ENCODE measurements around the gene CACNA1C. TPM values are rescaled to one million over a fixed set of nuclear protein-coding genes. Genes with fewer than 3 reads are reported as not detected.

The CACNA1C gene
- total RNA-seq, 1 experiment from 2014 or later: 3.7 TPM

DNA sequence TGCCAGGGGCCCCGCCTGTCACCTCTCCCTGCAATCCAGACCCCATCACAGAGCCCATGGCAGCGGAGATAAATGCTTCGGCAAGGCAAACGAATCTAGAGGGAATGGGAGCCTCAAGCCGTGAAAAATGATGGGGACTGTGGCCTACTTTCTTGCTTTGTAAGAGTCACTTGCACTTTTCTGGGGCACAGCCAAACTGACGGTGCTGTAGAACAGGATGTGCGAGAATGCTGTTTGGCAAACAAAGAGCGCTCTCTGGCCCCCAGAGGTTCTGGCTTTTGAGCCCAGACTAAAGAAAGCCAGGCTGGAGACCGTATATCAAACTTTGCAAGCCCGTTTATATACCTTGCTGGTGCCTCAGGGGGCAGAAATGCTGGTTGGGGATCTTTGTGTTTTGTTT lies 108.7 kb downstream of the CACNA1C start:
- intact Hi-C loops (cut with micrococcal nuclease; ENCODE audit: unreplicated experiment): no loop called here
- DNase-seq (ENCODE audit: low spot score): no peak
- ChIA-PET CTCF (no interaction called here), POLR2A (ENCODE audit: low non-redundant PET) (no interaction called here)
- Histone ChIP-seq H3K4me1 (ENCODE audit: insufficient read depth, low read length, poor library complexity, severe bottlenecking) (peaks cover 16% of the 10 kb centered on the region), H3K27me3 (replicated peaks; ENCODE audit: insufficient read depth, low read depth, low read length, poor library complexity) (no peaks in the 10 kb centered on the region), H3K27ac (ENCODE audit: low read depth, low read length, poor library complexity, severe bottlenecking) (no peak overlapping the region), H3K36me3 (ENCODE audit: insufficient read depth, low read length, poor library complexity, severe bottlenecking) (no peaks in the 10 kb centered on the region), H3K4me3 (ENCODE audit: low read depth, low read length, poor library complexity, severe bottlenecking) (no peak overlapping the region), H3K9me3 (ENCODE audit: low read depth, low read length, poor library complexity, severe bottlenecking) (no peaks in the 10 kb centered on the region)
- TF ChIP-seq, protein P1, sequence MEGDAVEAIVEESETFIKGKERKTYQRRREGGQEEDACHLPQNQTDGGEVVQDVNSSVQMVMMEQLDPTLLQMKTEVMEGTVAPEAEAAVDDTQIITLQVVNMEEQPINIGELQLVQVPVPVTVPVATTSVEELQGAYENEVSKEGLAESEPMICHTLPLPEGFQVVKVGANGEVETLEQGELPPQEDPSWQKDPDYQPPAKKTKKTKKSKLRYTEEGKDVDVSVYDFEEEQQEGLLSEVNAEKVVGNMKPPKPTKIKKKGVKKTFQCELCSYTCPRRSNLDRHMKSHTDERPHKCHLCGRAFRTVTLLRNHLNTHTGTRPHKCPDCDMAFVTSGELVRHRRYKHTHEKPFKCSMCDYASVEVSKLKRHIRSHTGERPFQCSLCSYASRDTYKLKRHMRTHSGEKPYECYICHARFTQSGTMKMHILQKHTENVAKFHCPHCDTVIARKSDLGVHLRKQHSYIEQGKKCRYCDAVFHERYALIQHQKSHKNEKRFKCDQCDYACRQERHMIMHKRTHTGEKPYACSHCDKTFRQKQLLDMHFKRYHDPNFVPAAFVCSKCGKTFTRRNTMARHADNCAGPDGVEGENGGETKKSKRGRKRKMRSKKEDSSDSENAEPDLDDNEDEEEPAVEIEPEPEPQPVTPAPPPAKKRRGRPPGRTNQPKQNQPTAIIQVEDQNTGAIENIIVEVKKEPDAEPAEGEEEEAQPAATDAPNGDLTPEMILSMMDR (conservative IDR thresholded peaks at IDR 0.05; ENCODE audit: low read depth, low read length): no peak
- TF ChIP-seq EZH2 (IDR thresholded peaks at IDR 0.05; ENCODE audit: borderline replicate concordance, low read depth, low read length, poor library complexity, severe bottlenecking): no peak
- no TSS peak for BruUV-seq (replicated peaks)

DNA sequence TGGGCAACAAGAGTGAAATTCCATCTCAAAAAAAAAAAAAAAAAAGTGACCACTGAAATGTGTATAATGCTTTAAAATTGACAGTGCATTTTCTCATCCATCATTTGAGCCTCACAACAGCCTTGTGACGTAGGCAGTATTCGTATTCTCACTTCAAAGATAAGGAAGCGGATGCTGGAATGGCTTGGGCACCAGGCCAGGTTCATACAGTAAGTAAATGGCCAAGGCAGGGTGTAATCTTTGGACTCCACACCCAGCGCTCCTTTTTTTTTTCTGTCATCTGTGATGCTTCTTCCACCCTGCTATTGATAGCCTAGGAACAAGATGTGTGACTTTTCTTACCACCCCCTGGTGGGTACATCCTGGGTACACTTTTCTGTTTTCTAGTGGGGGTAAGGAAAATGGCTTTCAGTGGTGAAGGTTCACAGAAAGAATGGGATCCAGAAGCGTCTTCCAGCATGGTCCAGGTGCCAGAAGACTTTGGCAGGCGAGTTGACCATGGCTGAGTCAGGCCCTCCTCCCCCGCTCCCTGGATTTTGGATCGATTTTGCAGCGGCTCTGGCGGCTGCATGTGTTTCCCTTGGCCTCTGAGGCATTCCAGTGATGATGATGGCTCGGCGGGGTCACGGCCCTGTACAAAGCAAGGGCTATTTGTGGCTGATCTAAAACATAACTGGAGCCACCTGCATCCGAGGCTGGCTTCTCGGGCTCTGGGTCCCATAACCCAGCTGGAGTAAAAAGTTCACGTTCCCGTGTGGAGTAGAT lies 110.6 kb downstream of the CACNA1C start:
- POLR2A ChIA-PET (ENCODE audit: low non-redundant PET): no interaction called here
- no TSS peak for BruUV-seq (replicated peaks)
- Histone ChIP-seq H3K27ac (ENCODE audit: low read depth, low read length, poor library complexity, severe bottlenecking) (no peak overlapping the region), H3K9me3 (ENCODE audit: low read depth, low read length, poor library complexity, severe bottlenecking) (peaks cover 9% of the 10 kb centered on the region), H3K36me3 (ENCODE audit: insufficient read depth, low read length, poor library complexity, severe bottlenecking) (no peaks in the 10 kb centered on the region), H3K27me3 (replicated peaks; ENCODE audit: insufficient read depth, low read depth, low read length, poor library complexity) (no peaks in the 10 kb centered on the region), H3K4me1 (ENCODE audit: insufficient read depth, low read length, poor library complexity, severe bottlenecking) (peaks cover 19% of the 10 kb centered on the region), H3K4me3 (ENCODE audit: low read depth, low read length, poor library complexity, severe bottlenecking) (no peak overlapping the region)
- CTCF ChIA-PET: no interaction called here
- DNase-seq (ENCODE audit: low spot score): no peak
- TF ChIP-seq, protein P1 (conservative IDR thresholded peaks at IDR 0.05; ENCODE audit: low read depth, low read length): no peak
- no peak for TF ChIP-seq EZH2 (IDR thresholded peaks at IDR 0.05; ENCODE audit: borderline replicate concordance, low read depth, low read length, poor library complexity, severe bottlenecking)
- intact Hi-C loops (cut with micrococcal nuclease; ENCODE audit: unreplicated experiment): no loop called here

DNA sequence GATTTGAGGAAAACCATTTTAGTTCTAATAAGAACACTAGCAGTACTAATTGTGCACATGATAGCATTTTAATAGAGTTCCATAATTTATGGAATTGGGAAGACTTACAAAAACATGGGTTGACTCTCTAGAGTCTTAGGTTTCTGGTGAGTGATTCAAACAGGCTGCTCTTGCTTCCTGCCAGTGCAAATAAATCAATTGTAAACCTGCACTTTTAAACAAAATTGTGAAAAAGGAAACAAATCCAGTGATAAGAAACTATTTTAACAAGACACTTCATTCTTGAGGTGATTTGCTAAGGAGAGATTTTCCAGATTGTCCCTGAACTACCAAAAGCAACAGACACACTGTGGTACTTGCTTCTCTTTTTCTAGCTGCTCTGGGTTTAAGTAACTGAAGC lies 112.2 kb downstream of the CACNA1C start:
- no peak for TF ChIP-seq EZH2 (IDR thresholded peaks at IDR 0.05; ENCODE audit: borderline replicate concordance, low read depth, low read length, poor library complexity, severe bottlenecking)
- TF ChIP-seq, protein P1 (conservative IDR thresholded peaks at IDR 0.05; ENCODE audit: low read depth, low read length): no peak
- CTCF ChIA-PET: no interaction called here

More for the DNA sequence above, 112.2 kb downstream of the CACNA1C start:
- no peak overlapping the region for H3K27ac ChIP-seq (ENCODE audit: low read depth, low read length, poor library complexity, severe bottlenecking)
- intact Hi-C loops (cut with micrococcal nuclease; ENCODE audit: unreplicated experiment): no loop called here
- H3K4me3 ChIP-seq (ENCODE audit: low read depth, low read length, poor library complexity, severe bottlenecking): no peak overlapping the region
- no peaks in the 10 kb centered on the region for H3K27me3 ChIP-seq (replicated peaks; ENCODE audit: insufficient read depth, low read depth, low read length, poor library complexity)
- peaks cover 19% of the 10 kb centered on the region for H3K4me1 ChIP-seq (ENCODE audit: insufficient read depth, low read length, poor library complexity, severe bottlenecking)
- POLR2A ChIA-PET (ENCODE audit: low non-redundant PET): interaction anchor here (0.6 kb wide), 1 partner anchor 64 kb away, joined by 7 read pairs; no protein-coding TSS in a partner anchor
- H3K36me3 ChIP-seq (ENCODE audit: insufficient read depth, low read length, poor library complexity, severe bottlenecking): no peaks in the 10 kb centered on the region
- no peak for DNase-seq (ENCODE audit: low spot score)
- peaks cover 9% of the 10 kb centered on the region for H3K9me3 ChIP-seq (ENCODE audit: low read depth, low read length, poor library complexity, severe bottlenecking)
- no TSS peak for BruUV-seq (replicated peaks)

Data from A673 (cell line).